ENCODE results near the gene FBN2. TPM values are rescaled to one million over a fixed set of nuclear protein-coding genes. Genes with fewer than 3 reads are reported as not detected.

Gene FBN2
- total RNA-seq, 1 experiment from 2014 or later: 1.6 TPM

GRCh38 chr5:128303593-128303992 is 234.5 kb downstream of the FBN2 start:
- no TSS peak for BruUV-seq (replicated peaks)
- Histone ChIP-seq H3K27me3 (replicated peaks; ENCODE audit: insufficient read depth, low read depth, low read length, poor library complexity) (no peaks in the 10 kb centered on the region), H3K27ac (ENCODE audit: low read depth, low read length, poor library complexity, severe bottlenecking) (no peak overlapping the region), H3K36me3 (ENCODE audit: insufficient read depth, low read length, poor library complexity, severe bottlenecking) (no peaks in the 10 kb centered on the region), H3K4me3 (ENCODE audit: low read depth, low read length, poor library complexity, severe bottlenecking) (no peak overlapping the region), H3K4me1 (ENCODE audit: insufficient read depth, low read length, poor library complexity, severe bottlenecking) (no peaks in the 10 kb centered on the region), H3K9me3 (ENCODE audit: low read depth, low read length, poor library complexity, severe bottlenecking) (no peaks in the 10 kb centered on the region)
- TF ChIP-seq EZH2 (IDR thresholded peaks at IDR 0.05; ENCODE audit: borderline replicate concordance, low read depth, low read length, poor library complexity, severe bottlenecking): no peak
- no peak for TF ChIP-seq CTCF (conservative IDR thresholded peaks at IDR 0.05; ENCODE audit: low read depth, low read length)
- ChIA-PET POLR2A (ENCODE audit: low non-redundant PET) (no interaction called here), CTCF (no interaction called here)
- DNase-seq (ENCODE audit: low spot score): no peak
- intact Hi-C loops (cut with micrococcal nuclease; ENCODE audit: unreplicated experiment): no loop called here

- Histone ChIP-seq H3K27me3 (replicated peaks; ENCODE audit: insufficient read depth, low read depth, low read length, poor library complexity) (no peaks in the 10 kb centered on the region), H3K4me3 (ENCODE audit: low read depth, low read length, poor library complexity, severe bottlenecking) (no peak overlapping the region), H3K27ac (ENCODE audit: low read depth, low read length, poor library complexity, severe bottlenecking) (no peak overlapping the region), H3K9me3 (ENCODE audit: low read depth, low read length, poor library complexity, severe bottlenecking) (no peaks in the 10 kb centered on the region), H3K36me3 (ENCODE audit: insufficient read depth, low read length, poor library complexity, severe bottlenecking) (no peaks in the 10 kb centered on the region), H3K4me1 (ENCODE audit: insufficient read depth, low read length, poor library complexity, severe bottlenecking) (no peaks in the 10 kb centered on the region)
- ChIA-PET POLR2A (ENCODE audit: low non-redundant PET) (no interaction called here), CTCF (no interaction called here)
- intact Hi-C loops (cut with micrococcal nuclease; ENCODE audit: unreplicated experiment): no loop called here
- no TSS peak for BruUV-seq (replicated peaks)
- DNase-seq (ENCODE audit: low spot score): no peak
- TF ChIP-seq CTCF (conservative IDR thresholded peaks at IDR 0.05; ENCODE audit: low read depth, low read length) (no peak), EZH2 (IDR thresholded peaks at IDR 0.05; ENCODE audit: borderline replicate concordance, low read depth, low read length, poor library complexity, severe bottlenecking) (no peak)
Measured at GRCh38 chr5:128300181-128300580, 237.9 kb downstream of the FBN2 start.

GRCh38 chr5:128290152-128290858 is 247.7 kb downstream of the FBN2 start:
- H3K27me3 ChIP-seq (replicated peaks; ENCODE audit: insufficient read depth, low read depth, low read length, poor library complexity): no peaks in the 10 kb centered on the region
- H3K9me3 ChIP-seq (ENCODE audit: low read depth, low read length, poor library complexity, severe bottlenecking): no peaks in the 10 kb centered on the region
- ChIA-PET CTCF (no interaction called here), POLR2A (ENCODE audit: low non-redundant PET) (no interaction called here)
- intact Hi-C loops (cut with micrococcal nuclease; ENCODE audit: unreplicated experiment): no loop called here
- no peak for TF ChIP-seq CTCF (conservative IDR thresholded peaks at IDR 0.05; ENCODE audit: low read depth, low read length)
- TF ChIP-seq EZH2 (IDR thresholded peaks at IDR 0.05; ENCODE audit: borderline replicate concordance, low read depth, low read length, poor library complexity, severe bottlenecking): no peak
- no peaks in the 10 kb centered on the region for H3K4me1 ChIP-seq (ENCODE audit: insufficient read depth, low read length, poor library complexity, severe bottlenecking)
- no TSS peak for BruUV-seq (replicated peaks)
- no peak overlapping the region for H3K27ac ChIP-seq (ENCODE audit: low read depth, low read length, poor library complexity, severe bottlenecking)
- H3K36me3 ChIP-seq (ENCODE audit: insufficient read depth, low read length, poor library complexity, severe bottlenecking): no peaks in the 10 kb centered on the region
- DNase-seq (ENCODE audit: low spot score): no peak
- no peak overlapping the region for H3K4me3 ChIP-seq (ENCODE audit: low read depth, low read length, poor library complexity, severe bottlenecking)

Measured in A673 (cell line).